ENCODE data around the gene ELK1. TPM values are rescaled to one million over a fixed set of nuclear protein-coding genes. Genes with fewer than 3 reads are reported as not detected.

Gene ELK1
- total RNA-seq = 15.8 and 18.3 TPM in 2 replicates

DNA sequence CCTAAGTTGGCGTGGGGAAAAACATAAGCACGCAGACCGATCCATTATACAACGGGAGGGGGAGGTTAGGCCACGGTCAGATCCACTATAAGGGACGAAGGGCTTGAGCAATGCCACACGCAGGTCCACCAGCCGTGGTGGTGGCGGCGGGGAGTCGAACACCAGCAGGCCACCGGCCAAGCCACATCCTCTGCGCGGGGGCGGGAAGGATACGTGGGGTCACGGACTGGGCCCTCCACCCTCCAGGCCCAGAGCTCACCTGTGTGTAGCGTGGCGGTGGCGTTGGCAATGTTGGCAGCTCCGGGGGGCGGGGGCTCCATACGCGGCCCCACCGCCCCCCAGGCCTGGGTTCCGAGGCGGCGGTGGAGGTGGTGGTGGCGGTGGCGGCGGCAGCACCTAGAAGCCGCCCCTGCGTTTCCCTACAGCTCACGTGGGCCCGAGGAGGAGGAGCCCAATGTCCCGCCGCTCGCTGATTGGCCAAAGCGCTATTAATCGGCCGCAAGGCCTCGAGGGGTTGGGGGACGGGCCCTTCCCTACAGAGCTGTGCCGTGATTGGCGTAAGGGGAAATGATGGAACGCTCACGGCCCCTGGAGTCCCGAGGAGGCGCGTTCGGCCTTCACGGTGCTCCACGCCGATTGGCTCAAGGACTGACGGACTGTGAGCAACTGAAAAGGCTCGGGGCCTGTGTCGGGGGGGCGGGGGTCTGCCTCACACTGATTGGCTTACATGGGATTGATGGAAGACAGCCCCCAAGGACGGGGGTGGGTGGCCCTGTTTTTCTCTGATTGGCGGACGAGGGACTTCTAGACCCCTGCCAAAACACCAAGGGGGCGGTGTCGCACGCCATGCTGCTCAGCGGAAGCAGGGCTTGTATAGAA is at the start of gene ELK1:
Gene ELK1 (minus strand): TSS at position 400 of the 879 bp plus-strand sequence. CDS start 9,122 bp downstream, outside the sequence.

DNA sequence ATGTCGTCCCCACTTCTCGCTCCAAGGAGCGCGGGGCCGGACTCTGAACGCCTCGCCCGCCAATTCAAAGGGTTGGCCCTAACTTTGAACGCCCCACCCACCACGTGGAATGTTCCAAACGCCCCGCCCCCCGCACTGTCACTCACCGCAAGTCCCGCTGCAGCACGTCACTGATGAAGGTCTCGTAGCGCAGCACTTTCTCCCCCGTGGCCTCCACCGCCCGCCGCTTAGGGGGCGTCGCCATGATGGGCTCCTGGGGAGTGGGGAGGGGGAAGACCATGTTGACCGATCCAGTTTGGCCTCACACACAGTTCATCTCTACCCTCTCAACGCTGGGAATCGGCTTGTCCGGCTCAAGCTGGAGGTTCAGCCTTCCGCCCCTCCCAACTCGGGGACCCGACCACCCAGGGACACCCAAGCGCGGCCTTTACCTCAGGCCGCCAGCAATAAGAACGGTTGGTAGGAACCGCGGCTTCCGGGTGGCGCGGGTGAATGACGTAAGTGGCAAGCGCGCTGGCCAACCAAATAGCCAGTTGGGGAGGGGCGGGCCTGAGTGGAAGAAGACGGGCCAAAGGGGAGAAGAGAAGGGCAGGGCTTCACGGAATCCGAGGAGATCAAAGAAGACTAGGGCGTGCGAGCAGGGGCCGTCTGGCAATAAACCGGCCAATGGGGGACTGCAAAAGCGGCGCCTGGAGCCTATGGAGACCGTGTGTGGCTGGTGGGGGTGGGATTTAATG is 8.5 kb upstream of the ELK1 start, which contains the start of gene UXT:
Gene UXT (minus strand): TSS at position 497 of the 737 bp plus-strand sequence. CDS start 253 bp downstream, at position 244.

DNA sequence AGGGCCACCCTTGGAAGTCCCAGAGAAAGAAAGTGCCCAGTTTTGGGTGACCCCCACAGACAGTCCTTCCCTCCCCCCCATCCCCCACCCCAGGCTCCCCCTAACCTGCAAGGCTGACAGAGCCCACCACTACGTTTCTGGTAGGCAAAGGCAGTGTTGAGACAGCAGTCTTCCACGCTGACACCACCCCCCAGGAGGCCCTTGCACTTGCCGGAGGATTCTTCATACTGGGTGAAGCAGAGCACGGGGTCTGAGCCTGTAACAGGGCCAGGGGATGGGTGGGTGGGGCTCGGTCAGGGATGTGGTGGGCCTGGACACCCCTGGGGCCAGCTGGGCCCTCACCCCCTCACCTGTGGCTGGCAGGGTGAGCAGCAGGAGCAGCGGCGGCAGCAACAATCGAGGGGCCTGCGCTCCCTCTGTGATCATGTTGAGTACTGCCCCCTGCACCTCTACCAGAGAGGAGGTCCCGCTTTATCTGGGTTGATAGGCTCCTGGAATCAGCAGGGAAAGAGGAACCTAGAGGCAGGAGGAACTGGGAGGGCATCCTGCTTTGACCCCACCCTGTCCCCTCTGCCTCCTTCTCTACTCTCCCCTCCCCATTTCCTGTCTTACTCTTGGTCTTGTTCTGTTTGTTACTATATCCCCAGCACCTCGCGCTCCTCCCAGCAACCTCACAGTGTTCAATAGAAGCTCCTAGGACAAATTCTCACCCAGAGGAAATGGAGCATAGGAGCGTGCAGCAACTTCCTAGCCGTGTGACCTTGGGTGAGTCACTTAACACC is 20.8 kb downstream of the ELK1 start, which contains the start of gene CFP:
Gene CFP (minus strand): TSS at position 512 of the 782 bp plus-strand sequence. CDS start 86 bp downstream, at position 426.

DNA sequence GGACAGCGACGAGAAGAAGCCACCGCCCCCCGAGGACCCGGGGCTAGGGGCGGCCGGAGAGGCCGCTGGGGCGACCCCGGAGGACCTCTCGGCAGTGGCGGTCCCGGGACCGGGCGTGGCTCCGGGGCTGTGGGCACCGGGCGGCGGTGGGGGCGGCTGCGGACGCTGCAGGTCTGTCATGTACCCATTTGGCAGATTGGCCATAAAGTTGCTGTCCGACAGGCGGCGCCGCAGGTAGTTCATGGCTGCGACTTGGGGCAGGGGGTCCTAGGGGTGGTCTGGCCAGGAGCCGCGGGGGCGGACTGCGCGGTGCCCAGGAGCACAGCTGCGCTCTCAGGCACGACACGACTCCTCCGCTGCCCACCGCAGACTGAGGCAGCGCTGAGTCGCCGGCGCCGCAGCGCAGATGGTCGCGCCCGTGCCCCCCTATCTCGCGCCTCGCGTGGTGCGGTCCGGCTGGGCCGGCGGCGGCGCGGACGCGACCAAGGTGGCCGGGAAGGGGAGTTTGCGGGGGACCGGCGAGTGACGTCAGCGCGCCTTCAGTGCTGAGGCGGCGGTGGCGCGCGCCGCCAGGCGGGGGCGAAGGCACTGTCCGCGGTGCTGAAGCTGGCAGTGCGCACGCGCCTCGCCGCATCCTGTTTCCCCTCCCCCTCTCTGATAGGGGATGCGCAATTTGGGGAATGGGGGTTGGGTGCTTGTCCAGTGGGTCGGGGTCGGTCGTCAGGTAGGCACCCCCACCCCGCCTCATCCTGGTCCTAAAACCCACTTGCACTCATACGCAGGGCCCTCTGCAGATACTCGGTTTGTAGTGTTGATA is 30.7 kb downstream of the ELK1 start, which contains the start of gene SYN1:
Gene SYN1 (minus strand): TSS at position 372 of the 817 bp plus-strand sequence. CDS start 129 bp downstream, at position 243.

Other genes with a start within 250 kb of the ELK1 start
- gene ZNF41, start 167.3 kb downstream of the ELK1 start, total RNA-seq = 3.9 and 4.0 TPM in 2 replicates
- 11.3 and 12.0 TPM in 2 replicates for gene ARAF, start 89.4 kb downstream of the ELK1 start, total RNA-seq
- gene TIMP1, start 68.1 kb downstream of the ELK1 start, total RNA-seq = 85.9 and 190 TPM in 2 replicates
- gene SYN1, start 30.7 kb downstream of the ELK1 start, total RNA-seq = under 0.01 TPM in 1 of 2 replicates, not detected in the other
- gene CFP, start 20.6 kb downstream of the ELK1 start, total RNA-seq = not detected in 2 replicates
- gene UXT, start 8.6 kb upstream of the ELK1 start, total RNA-seq = 82.9 and 139 TPM in 2 replicates
- 2.9 and 3.2 TPM in 2 replicates for gene ZNF81, start 186.3 kb upstream of the ELK1 start, total RNA-seq